Measurements from ENCODE around the gene SLC25A34. TPM values are rescaled to one million over a fixed set of nuclear protein-coding genes. Genes with fewer than 3 reads are reported as not detected.

SLC25A34 gene
- total and polyA plus RNA-seq, 2 of the 13 experiments (the other 11 are each of a cell fraction or from before 2014, with no cell fraction given), result 0.13 to 0.18 TPM

GRCh38 chr1:15748690-15749398 is 12.8 kb downstream of the SLC25A34 start (continued):
- TF ChIP-seq BORCS8-MEF2B (CRISPR knock-in tag; IDR thresholded peaks at IDR 0.05), result no peak
- no peak for TF ChIP-seq ARID2 (CRISPR knock-in tag; IDR thresholded peaks at IDR 0.05; ENCODE audit: borderline replicate concordance)
- TF ChIP-seq, protein P1, sequence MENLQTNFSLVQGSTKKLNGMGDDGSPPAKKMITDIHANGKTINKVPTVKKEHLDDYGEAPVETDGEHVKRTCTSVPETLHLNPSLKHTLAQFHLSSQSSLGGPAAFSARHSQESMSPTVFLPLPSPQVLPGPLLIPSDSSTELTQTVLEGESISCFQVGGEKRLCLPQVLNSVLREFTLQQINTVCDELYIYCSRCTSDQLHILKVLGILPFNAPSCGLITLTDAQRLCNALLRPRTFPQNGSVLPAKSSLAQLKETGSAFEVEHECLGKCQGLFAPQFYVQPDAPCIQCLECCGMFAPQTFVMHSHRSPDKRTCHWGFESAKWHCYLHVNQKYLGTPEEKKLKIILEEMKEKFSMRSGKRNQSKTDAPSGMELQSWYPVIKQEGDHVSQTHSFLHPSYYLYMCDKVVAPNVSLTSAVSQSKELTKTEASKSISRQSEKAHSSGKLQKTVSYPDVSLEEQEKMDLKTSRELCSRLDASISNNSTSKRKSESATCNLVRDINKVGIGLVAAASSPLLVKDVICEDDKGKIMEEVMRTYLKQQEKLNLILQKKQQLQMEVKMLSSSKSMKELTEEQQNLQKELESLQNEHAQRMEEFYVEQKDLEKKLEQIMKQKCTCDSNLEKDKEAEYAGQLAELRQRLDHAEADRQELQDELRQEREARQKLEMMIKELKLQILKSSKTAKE (CRISPR knock-in tag; IDR thresholded peaks at IDR 0.05; ENCODE audit: borderline replicate concordance), result no peak
- peak; percentile 93 for TF ChIP-seq ZNF768 (CRISPR knock-in tag; IDR thresholded peaks at IDR 0.05)
- TF ChIP-seq, protein P2, sequence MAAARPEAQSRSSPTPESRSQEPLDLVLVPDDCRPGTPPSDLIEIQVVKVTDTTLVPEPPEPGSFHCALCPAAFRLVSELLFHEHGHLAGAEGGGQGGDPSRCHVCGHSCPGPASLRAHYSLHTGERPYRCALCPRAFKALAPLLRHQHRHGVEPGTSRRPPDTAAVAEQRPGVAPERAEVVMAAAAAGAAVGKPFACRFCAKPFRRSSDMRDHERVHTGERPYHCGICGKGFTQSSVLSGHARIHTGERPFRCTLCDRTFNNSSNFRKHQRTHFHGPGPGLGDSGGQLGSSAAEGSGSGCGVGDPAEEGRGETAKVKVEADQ (CRISPR knock-in tag; IDR thresholded peaks at IDR 0.05; ENCODE audit: borderline replicate concordance), result no peak
- TF ChIP-seq ZNF7 (CRISPR knock-in tag; IDR thresholded peaks at IDR 0.05), result no peak
- TF ChIP-seq, protein P3, sequence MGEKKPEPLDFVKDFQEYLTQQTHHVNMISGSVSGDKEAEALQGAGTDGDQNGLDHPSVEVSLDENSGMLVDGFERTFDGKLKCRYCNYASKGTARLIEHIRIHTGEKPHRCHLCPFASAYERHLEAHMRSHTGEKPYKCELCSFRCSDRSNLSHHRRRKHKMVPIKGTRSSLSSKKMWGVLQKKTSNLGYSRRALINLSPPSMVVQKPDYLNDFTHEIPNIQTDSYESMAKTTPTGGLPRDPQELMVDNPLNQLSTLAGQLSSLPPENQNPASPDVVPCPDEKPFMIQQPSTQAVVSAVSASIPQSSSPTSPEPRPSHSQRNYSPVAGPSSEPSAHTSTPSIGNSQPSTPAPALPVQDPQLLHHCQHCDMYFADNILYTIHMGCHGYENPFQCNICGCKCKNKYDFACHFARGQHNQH (CRISPR knock-in tag; IDR thresholded peaks at IDR 0.05), result no peak
- peak; percentile 69; the same call in 1 of the 2 replicates for TF ChIP-seq ZMYM3 (CRISPR knock-in tag; IDR thresholded peaks at IDR 0.05)
- TF ChIP-seq MIER2 (CRISPR knock-in tag; IDR thresholded peaks at IDR 0.05), result no peak
- no peak for TF ChIP-seq SETDB1 (CRISPR knock-in tag; IDR thresholded peaks at IDR 0.05; ENCODE audit: borderline replicate concordance)
- TF ChIP-seq, protein P4, sequence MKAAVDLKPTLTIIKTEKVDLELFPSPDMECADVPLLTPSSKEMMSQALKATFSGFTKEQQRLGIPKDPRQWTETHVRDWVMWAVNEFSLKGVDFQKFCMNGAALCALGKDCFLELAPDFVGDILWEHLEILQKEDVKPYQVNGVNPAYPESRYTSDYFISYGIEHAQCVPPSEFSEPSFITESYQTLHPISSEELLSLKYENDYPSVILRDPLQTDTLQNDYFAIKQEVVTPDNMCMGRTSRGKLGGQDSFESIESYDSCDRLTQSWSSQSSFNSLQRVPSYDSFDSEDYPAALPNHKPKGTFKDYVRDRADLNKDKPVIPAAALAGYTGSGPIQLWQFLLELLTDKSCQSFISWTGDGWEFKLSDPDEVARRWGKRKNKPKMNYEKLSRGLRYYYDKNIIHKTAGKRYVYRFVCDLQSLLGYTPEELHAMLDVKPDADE (CRISPR knock-in tag; IDR thresholded peaks at IDR 0.05), result no peak
